Stimulated activated CD4-positive, alpha-beta T cell treated with anti-CD3 and anti-CD28 coated beads, Interleukin-4, amount 100 ng/mL, for 1 hour (primary cell): Measurements from ENCODE around the gene MGAT3.
"Not testable (repeated sequence)": the region's sequence is repeated elsewhere in the genome, so short reads cannot be mapped to it uniquely, and the experiment has no call there.

Experiments
- DNase-seq: peaks from one replicate; pipeline ENCODE4 v3.0.0-alpha.2; 2020

The MGAT3 gene

GRCh38 chr22:39494471-39495120, 37.8 kb downstream of the MGAT3 start:
- no peak for DNase-seq

- peak; percentile 69 for DNase-seq
These were observed 39.5 kb downstream of the MGAT3 start for GRCh38 chr22:39496131-39496838.

GRCh38 chr22:39497429-39497828, 40.6 kb downstream of the MGAT3 start:
- DNase-seq = no peak

GRCh38 chr22:39498368-39498767, 41.6 kb downstream of the MGAT3 start:
- DNase-seq = no peak

GRCh38 chr22:39498802-39499201, 42.0 kb downstream of the MGAT3 start:
- DNase-seq = no peak

GRCh38 chr22:39500101-39500500, 43.3 kb downstream of the MGAT3 start:
- no peak for DNase-seq

- no peak for DNase-seq
These were observed 44.9 kb downstream of the MGAT3 start for GRCh38 chr22:39501644-39502108.

- DNase-seq = peak; percentile 91
These were observed 45.4 kb downstream of the MGAT3 start, which contains the start of gene MIEF1 for GRCh38 chr22:39502109-39502788. Gene MIEF1 (plus strand): TSS chr22:39502290. CDS start chr22:39511295, 9,005 bp downstream.

GRCh38 chr22:39502789-39503409, 46.1 kb downstream of the MGAT3 start:
- no peak for DNase-seq

GRCh38 chr22:39503630-39504029, 46.8 kb downstream of the MGAT3 start:
- no peak for DNase-seq

GRCh38 chr22:39504071-39504470, 47.3 kb downstream of the MGAT3 start:
- DNase-seq = no peak

- DNase-seq = not testable (repeated sequence)
These were observed 50.2 kb downstream of the MGAT3 start for GRCh38 chr22:39507021-39507420.

GRCh38 chr22:39508393-39508792, 51.6 kb downstream of the MGAT3 start:
- DNase-seq = no peak

- DNase-seq = no peak
These were observed 53.8 kb downstream of the MGAT3 start for GRCh38 chr22:39510529-39511149.

- DNase-seq = no peak
These were observed 54.4 kb downstream of the MGAT3 start for GRCh38 chr22:39511226-39511625.

- no peak for DNase-seq
These were observed 55.2 kb downstream of the MGAT3 start for GRCh38 chr22:39512026-39512425.

- no peak for DNase-seq
These were observed 57.0 kb downstream of the MGAT3 start for GRCh38 chr22:39513791-39514190.

- peak; percentile 62 for DNase-seq
These were observed 57.7 kb downstream of the MGAT3 start for GRCh38 chr22:39514373-39514973.

- no peak for DNase-seq
These were observed 58.6 kb downstream of the MGAT3 start for GRCh38 chr22:39515266-39516050.

- no peak for DNase-seq
These were observed 60.7 kb downstream of the MGAT3 start for GRCh38 chr22:39517470-39517869.

GRCh38 chr22:39518144-39518786, 61.5 kb downstream of the MGAT3 start:
- no peak for DNase-seq
